ENCODE data around the gene GPR55. TPM values are rescaled to one million over a fixed set of nuclear protein-coding genes. Genes with fewer than 3 reads are reported as not detected.

Gene GPR55
- total and polyA plus RNA-seq, 2 donors (not counting 3 experiments of a cell fraction or from before 2014, with no cell fraction given): not detected

DNA sequence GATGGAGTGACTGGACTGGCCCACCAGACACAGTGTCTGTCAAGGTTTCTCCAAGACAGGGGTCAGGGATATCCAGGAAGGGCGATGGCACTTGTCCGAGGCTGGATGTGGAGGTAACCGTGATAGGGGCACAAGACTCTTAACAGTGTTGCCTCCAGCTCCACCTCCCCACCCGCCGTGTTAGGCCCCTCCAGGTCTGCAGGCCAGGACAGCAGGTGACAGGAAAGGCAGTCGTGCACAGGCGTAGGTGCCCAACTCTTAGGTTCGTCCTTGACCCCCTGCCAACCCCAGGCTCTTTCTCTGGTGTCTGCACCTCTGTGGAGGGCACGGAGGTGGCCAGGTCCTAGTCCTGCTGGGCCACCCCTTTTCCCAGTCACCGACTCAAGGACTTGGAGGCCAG is 50.2 kb downstream of the GPR55 start:
- POLR2A ChIA-PET: no interaction called here
- DNase-seq (ENCODE audit: low read depth, low spot score): no peak
- BruUV-seq (replicated peaks): no TSS peak
- H4K20me1 ChIP-seq (replicated peaks; ENCODE audit: control insufficient read depth, extremely low read depth, insufficient read depth, low read length): no peaks in the 10 kb centered on the region
- no peak overlapping the region for H3K4me2 ChIP-seq (ENCODE audit: insufficient read depth, low read length)
- H3K4me1 ChIP-seq (ENCODE audit: control insufficient read depth, extremely low read depth, insufficient read depth, low read length): no peaks in the 10 kb centered on the region
- no peak overlapping the region for H3K27ac ChIP-seq (ENCODE audit: insufficient read depth, low read depth, low read length)
- H2AFZ ChIP-seq (ENCODE audit: low read depth, low read length): no peak overlapping the region
- no peaks in the 10 kb centered on the region for H3K79me2 ChIP-seq (ENCODE audit: control insufficient read depth, insufficient read depth, low read length)
- no peaks in the 10 kb centered on the region for H3K27me3 ChIP-seq (ENCODE audit: control insufficient read depth in 2 of 2, insufficient read depth in 2 of 2, low read length in 2 of 2)
- H3K9me1 ChIP-seq (replicated peaks; ENCODE audit: control insufficient read depth, extremely low read depth, insufficient read depth, low read length): no peaks in the 10 kb centered on the region
- no peaks in the 10 kb centered on the region for H3K9me3 ChIP-seq (replicated peaks; ENCODE audit: control insufficient read depth, insufficient read depth, low read length)
- intact Hi-C loops (cut with micrococcal nuclease): no loop called here
- H3K9ac ChIP-seq (replicated peaks; ENCODE audit: extremely low read depth, insufficient read depth, low read length): no peak overlapping the region
- no peak for FAIRE-seq
- no peak overlapping the region for H3K4me3 ChIP-seq (replicated peaks in 1 of 3; ENCODE audit: insufficient read depth in 1 of 3, low read depth in 1 of 3, low read length in 3 of 3)
- CTCF ChIA-PET: no interaction called here
- TF ChIP-seq POLR2A (IDR thresholded peaks at IDR 0.05; ENCODE audit: low read depth, low read length) (no peak), FOS (IDR thresholded peaks at IDR 0.05; ENCODE audit: borderline replicate concordance, insufficient read depth, low read length) (no peak), EZH2 (IDR thresholded peaks at IDR 0.05; ENCODE audit: borderline replicate concordance, low read depth, low read length, severe bottlenecking) (no peak), JUN (IDR thresholded peaks at IDR 0.05; ENCODE audit: borderline replicate concordance, insufficient read depth, insufficient read length, low read depth) (no peak)
- dilution Hi-C loops (cut with MboI; ENCODE audit: extremely low pct_ligation_motif_present, low sequenced_read_pairs): no loop called here
- H3K36me3 ChIP-seq (ENCODE audit: control insufficient read depth in 2 of 2, extremely low read depth in 1 of 2, insufficient read depth in 2 of 2, low read length in 2 of 2): no peaks in the 10 kb centered on the region

DNA sequence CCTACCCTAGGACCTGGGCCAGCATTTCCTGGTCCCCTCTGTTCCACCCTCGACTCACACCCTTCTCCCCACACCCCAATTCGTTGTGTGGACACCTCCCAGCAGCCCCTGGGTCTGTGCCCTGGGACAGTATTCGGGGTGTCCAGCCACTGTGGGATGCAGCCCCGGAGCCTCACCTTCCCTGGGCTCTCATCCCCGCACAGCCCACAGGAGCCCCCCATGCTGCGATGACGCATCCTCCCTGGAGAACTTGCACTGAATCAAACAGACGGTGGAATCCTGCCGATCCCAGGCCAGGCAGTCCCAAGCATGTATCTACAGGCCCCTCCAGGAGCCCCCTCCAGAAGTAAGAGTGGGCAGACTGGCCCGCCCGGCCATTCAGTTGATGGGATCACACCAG is 50.6 kb downstream of the GPR55 start:
- TF ChIP-seq EZH2 (IDR thresholded peaks at IDR 0.05; ENCODE audit: borderline replicate concordance, low read depth, low read length, severe bottlenecking): no peak
- TF ChIP-seq, protein P1, sequence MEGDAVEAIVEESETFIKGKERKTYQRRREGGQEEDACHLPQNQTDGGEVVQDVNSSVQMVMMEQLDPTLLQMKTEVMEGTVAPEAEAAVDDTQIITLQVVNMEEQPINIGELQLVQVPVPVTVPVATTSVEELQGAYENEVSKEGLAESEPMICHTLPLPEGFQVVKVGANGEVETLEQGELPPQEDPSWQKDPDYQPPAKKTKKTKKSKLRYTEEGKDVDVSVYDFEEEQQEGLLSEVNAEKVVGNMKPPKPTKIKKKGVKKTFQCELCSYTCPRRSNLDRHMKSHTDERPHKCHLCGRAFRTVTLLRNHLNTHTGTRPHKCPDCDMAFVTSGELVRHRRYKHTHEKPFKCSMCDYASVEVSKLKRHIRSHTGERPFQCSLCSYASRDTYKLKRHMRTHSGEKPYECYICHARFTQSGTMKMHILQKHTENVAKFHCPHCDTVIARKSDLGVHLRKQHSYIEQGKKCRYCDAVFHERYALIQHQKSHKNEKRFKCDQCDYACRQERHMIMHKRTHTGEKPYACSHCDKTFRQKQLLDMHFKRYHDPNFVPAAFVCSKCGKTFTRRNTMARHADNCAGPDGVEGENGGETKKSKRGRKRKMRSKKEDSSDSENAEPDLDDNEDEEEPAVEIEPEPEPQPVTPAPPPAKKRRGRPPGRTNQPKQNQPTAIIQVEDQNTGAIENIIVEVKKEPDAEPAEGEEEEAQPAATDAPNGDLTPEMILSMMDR (IDR thresholded peaks at IDR 0.05; ENCODE audit: extremely low read depth in 1 of 2, insufficient read depth in 1 of 2, low read depth in 1 of 2, low read length in 2 of 2): no peak
- no peak for TF ChIP-seq JUN (IDR thresholded peaks at IDR 0.05; ENCODE audit: borderline replicate concordance, insufficient read depth, insufficient read length, low read depth)
- no peak for TF ChIP-seq POLR2AphosphoS5 (IDR thresholded peaks at IDR 0.05; ENCODE audit: insufficient read depth, low read depth, low read length)
- no peak for TF ChIP-seq POLR2A (IDR thresholded peaks at IDR 0.05; ENCODE audit: low read depth, low read length)
- TF ChIP-seq FOS (IDR thresholded peaks at IDR 0.05; ENCODE audit: borderline replicate concordance, insufficient read depth, low read length): no peak
- TF ChIP-seq MYC (IDR thresholded peaks at IDR 0.05; ENCODE audit: low read depth, low read length): no peak
- TF ChIP-seq, protein P2, sequence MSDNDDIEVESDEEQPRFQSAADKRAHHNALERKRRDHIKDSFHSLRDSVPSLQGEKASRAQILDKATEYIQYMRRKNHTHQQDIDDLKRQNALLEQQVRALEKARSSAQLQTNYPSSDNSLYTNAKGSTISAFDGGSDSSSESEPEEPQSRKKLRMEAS (IDR thresholded peaks at IDR 0.05; ENCODE audit: insufficient read depth, insufficient read length): no peak
- no peak for TF ChIP-seq GATA2 (IDR thresholded peaks at IDR 0.05; ENCODE audit: insufficient read depth, insufficient read length, low read depth, low read length)
- DNase-seq (ENCODE audit: low read depth, low spot score): no peak
- ChIA-PET POLR2A (no interaction called here), CTCF (no interaction called here)
- Histone ChIP-seq H4K20me1 (replicated peaks; ENCODE audit: control insufficient read depth, extremely low read depth, insufficient read depth, low read length) (no peaks in the 10 kb centered on the region), H3K27ac (ENCODE audit: insufficient read depth, low read depth, low read length) (no peak overlapping the region), H3K27me3 (ENCODE audit: control insufficient read depth in 2 of 2, insufficient read depth in 2 of 2, low read length in 2 of 2) (no peaks in the 10 kb centered on the region), H3K4me1 (ENCODE audit: control insufficient read depth, extremely low read depth, insufficient read depth, low read length) (no peaks in the 10 kb centered on the region), H3K9me1 (replicated peaks; ENCODE audit: control insufficient read depth, extremely low read depth, insufficient read depth, low read length) (no peaks in the 10 kb centered on the region), H3K4me3 (replicated peaks in 1 of 3; ENCODE audit: insufficient read depth in 1 of 3, low read depth in 1 of 3, low read length in 3 of 3) (no peak overlapping the region), H2AFZ (ENCODE audit: low read depth, low read length) (no peak overlapping the region), H3K36me3 (ENCODE audit: control insufficient read depth in 2 of 2, extremely low read depth in 1 of 2, insufficient read depth in 2 of 2, low read length in 2 of 2) (no peaks in the 10 kb centered on the region), H3K79me2 (ENCODE audit: control insufficient read depth, insufficient read depth, low read length) (no peaks in the 10 kb centered on the region), H3K9ac (replicated peaks; ENCODE audit: extremely low read depth, insufficient read depth, low read length) (no peak overlapping the region), H3K4me2 (ENCODE audit: insufficient read depth, low read length) (no peak overlapping the region), H3K9me3 (replicated peaks; ENCODE audit: control insufficient read depth, insufficient read depth, low read length) (no peaks in the 10 kb centered on the region)
- no TSS peak for BruUV-seq (replicated peaks)
- intact Hi-C loops (cut with micrococcal nuclease): no loop called here
- dilution Hi-C loops (cut with MboI; ENCODE audit: extremely low pct_ligation_motif_present, low sequenced_read_pairs): no loop called here
- FAIRE-seq: no peak

Data from endothelial cell of umbilical vein (primary cell).